ENCODE measurements around the gene TEX38.

DNA sequence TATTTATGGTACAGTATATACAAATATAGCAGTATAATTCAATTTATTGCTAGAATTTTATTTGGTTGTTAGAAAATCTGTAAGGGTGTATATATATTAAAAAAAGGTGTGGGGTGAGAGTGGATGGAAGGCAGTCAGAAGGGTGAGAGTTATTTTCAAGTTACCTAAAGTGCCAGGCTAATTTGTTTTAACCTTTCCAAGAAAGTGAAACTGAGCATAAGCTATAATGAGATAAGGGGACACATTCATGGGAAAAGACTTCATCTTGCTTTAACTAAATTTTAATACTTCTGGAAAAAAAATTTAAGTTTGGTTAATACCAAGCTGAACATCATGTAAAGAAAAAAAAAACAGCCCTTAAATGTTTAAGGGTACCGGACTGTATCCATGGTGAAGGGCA is 4.9 kb downstream of the TEX38 start:
- TF ChIP-seq CTCF (IDR thresholded peaks at IDR 0.05) (no peak), POLR2A (IDR thresholded peaks at IDR 0.05) (no peak)
